ENCODE results near the gene SRRD.

GRCh38 chr22:26513838-26514237 lies 30.2 kb downstream of the SRRD start:
- TF ChIP-seq CTCF (IDR thresholded peaks at IDR 0.05) (no peak), POLR2A (IDR thresholded peaks at IDR 0.05) (no peak)

Measured in esophagus squamous epithelium (tissue), 4 donors.